D721Med (cell line): ENCODE results near the gene C3.
"Not testable (repeated sequence)": the region's sequence is repeated elsewhere in the genome, so short reads cannot be mapped to it uniquely, and the experiment has no call there.

ENCODE experiments used
- DNase-seq: peaks from one replicate; pipeline ENCODE4 v3.0.0; 2011; ENCODE audit warnings: low spot score; ENCODE audit not compliant: insufficient read length
- FAIRE-seq: peaks from 2 replicates; lab custom pipeline; 2011; peaks lifted over from hg19 to GRCh38; lab: Jason Lieb, UNC
- CTCF ChIP-seq: IDR thresholded peaks from 2 replicates; pipeline ENCODE4 v1.5.1; 2012; ENCODE audit warnings: mild to moderate bottlenecking, control low read depth; ENCODE audit not compliant: insufficient read depth; ENCODE audit errors: missing control alignments

C3 gene

GRCh38 chr19:6668691-6669090 lies 51.8 kb downstream of the C3 start:
- no peak for TF ChIP-seq CTCF
- FAIRE-seq (no peak), DNase-seq (no peak)

GRCh38 chr19:6667114-6667627 lies 53.3 kb downstream of the C3 start:
- TF ChIP-seq CTCF = no peak
- no peak for DNase-seq

DNA sequence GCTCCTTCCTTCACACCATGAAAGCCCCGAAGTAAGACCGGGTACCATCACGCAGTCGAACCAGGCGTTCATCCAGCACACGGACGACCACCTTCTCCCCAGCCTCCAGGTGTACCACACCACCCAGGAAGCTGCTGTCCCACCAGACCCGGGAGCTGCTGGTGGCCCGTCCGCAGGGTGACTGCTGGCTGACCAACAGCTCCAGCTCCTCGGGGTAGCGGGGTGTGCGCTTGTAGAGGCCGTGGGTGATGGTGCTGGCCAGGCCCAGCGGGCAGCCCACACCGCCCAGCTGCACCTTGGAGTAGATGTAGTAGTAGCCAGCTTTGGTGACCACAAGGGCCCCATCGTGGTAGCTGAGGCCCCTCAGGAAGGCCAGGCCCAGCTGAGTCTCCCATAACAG lies 55.5 kb downstream of the C3 start:
- TF ChIP-seq CTCF = no peak
- FAIRE-seq = no peak
- no peak for DNase-seq

More at GRCh38 chr19:6667114-6667627, 53.3 kb downstream of the C3 start:
- FAIRE-seq = no peak

- FAIRE-seq = no peak
- no peak for DNase-seq
- no peak for TF ChIP-seq CTCF
These were observed 56.9 kb downstream of the C3 start for GRCh38 chr19:6663236-6664201.

DNA sequence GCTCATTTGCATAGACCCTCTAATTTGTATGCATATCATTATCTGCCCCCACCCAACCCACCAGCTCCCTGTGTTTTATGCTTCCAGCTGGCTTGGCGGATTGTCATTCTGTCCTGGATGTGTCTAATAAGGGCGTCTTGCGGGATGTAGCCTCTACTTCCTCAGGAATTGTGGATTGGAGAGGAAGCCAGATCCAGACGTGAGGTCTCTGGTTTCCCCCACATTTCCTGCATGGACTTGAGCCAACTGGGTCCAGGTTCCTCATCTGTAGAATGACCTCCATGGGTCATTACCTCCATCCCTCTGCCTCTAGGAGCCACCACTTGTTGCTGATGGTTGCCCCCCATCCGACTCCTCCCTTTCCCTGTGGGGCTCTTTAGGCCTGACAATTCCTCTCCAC lies 57.7 kb downstream of the C3 start:
- no peak for FAIRE-seq
- no peak for TF ChIP-seq CTCF
- DNase-seq = no peak

GRCh38 chr19:6661509-6662244 lies 58.8 kb downstream of the C3 start:
- not testable (repeated sequence) for FAIRE-seq

DNA sequence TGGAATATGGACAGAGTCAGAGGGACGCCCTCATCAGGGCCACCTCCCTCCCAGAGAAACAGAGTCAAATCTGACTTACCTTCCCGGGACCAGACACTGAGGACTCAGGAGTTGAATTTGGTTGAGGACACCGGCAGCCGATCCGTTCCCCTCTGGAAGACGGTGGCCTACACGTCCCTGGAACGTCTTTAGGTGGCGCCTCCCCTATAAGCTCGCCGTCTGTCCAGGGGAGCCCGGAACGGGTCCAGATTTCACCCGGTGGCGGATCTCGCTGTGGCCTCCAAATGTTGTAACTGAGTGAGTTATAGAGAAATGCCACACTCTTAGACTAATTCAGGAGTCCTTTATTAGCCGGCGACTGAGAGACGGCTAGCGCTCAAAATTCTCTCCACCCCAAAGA lies 59.5 kb downstream of the C3 start:
- DNase-seq (no peak), FAIRE-seq (no peak)
- TF ChIP-seq CTCF = peak; percentile 37

More at GRCh38 chr19:6661509-6662244, 58.8 kb downstream of the C3 start:
- DNase-seq = not testable (repeated sequence)

GRCh38 chr19:6656390-6656789 lies 64.1 kb downstream of the C3 start:
- FAIRE-seq, DNase-seq: not testable (repeated sequence)
